GM12878 (cell line): Measurements from ENCODE around the gene NCLN. TPM values are rescaled to one million over a fixed set of nuclear protein-coding genes. Genes with fewer than 3 reads are reported as not detected.

Experiments
- ATF7 ChIP-seq: fragments of 450-650 bp; IDR thresholded peaks from 2 replicates; pipeline ENCODE4 v1.6.1; 2016; ENCODE audit warnings: low read depth, mild to moderate bottlenecking
- BHLHE40 ChIP-seq, 2 experiments: fragments of 450-650 bp in 1 of 2; IDR thresholded peaks; 2 replicates each; pipeline ENCODE4 v1.6.1; 2011 to 2017; ENCODE audit warnings: low read depth in 2 of 2, borderline replicate concordance in 1 of 2, improper control_type of control experiment in 1 of 2, low read length in 1 of 2, mild to moderate bottlenecking in 1 of 2
- HDAC6 ChIP-seq: fragments of 200-600 bp; sonication (generic); IDR thresholded peaks from one replicate; pipeline ENCODE4 v1.8.0; 2017; ENCODE audit warnings: antibody characterized with exemption; ENCODE audit not compliant: unreplicated experiment
- HSF1 ChIP-seq: fragments of 150-350 bp; IDR thresholded peaks from 2 replicates; pipeline ENCODE4 v1.6.1; 2014; ENCODE audit warnings: mild to moderate bottlenecking, low read depth, low read length
- LARP7 ChIP-seq: fragments of 450-650 bp; IDR thresholded peaks from 2 replicates; pipeline ENCODE4 v1.6.1; 2017; ENCODE audit warnings: mild to moderate bottlenecking
- MYC ChIP-seq: IDR thresholded peaks from 2 replicates; pipeline ENCODE4 v1.6.1; 2011; ENCODE audit warnings: mild to moderate bottlenecking, low read length, moderate library complexity, inconsistent platforms; ENCODE audit not compliant: insufficient read depth, insufficient replicate concordance, insufficient read length, severe bottlenecking
- NBN ChIP-seq: fragments of 450-650 bp; IDR thresholded peaks from 2 replicates; pipeline ENCODE4 v1.6.1; 2016
- NFYB ChIP-seq: IDR thresholded peaks from 2 replicates; pipeline ENCODE4 v1.6.1; 2011; ENCODE audit warnings: low read depth, mild to moderate bottlenecking, low read length, improper control_type of control experiment, moderate library complexity; ENCODE audit not compliant: insufficient read depth
- PML ChIP-seq: IDR thresholded peaks from 2 replicates; pipeline ENCODE4 v1.6.1; 2012; ENCODE audit warnings: low read length, inconsistent platforms
- RCOR1 ChIP-seq: conservative IDR thresholded peaks from 2 replicates; pipeline ENCODE4 v1.6.1; 2012; ENCODE audit warnings: low read depth, low read length, improper control_type of control experiment
- RELB ChIP-seq: fragments of 450-650 bp; IDR thresholded peaks from 2 replicates; pipeline ENCODE4 v1.6.1; 2017; ENCODE audit warnings: low read depth, mild to moderate bottlenecking, moderate library complexity
- RUNX3 ChIP-seq: IDR thresholded peaks from 2 replicates; pipeline ENCODE4 v1.6.1; 2012; ENCODE audit warnings: low read length, inconsistent platforms
- SMAD5 ChIP-seq: IDR thresholded peaks from 2 replicates; pipeline ENCODE4 v1.6.1; 2016; ENCODE audit warnings: antibody characterized with exemption, low read depth
- SREBF2 ChIP-seq: IDR thresholded peaks from 2 replicates; pipeline ENCODE4 v1.6.1; 2012; ENCODE audit warnings: mild to moderate bottlenecking, low read length
- TBL1XR1 ChIP-seq: IDR thresholded peaks from 2 replicates; pipeline ENCODE4 v1.6.1; 2012; ENCODE audit warnings: low read depth, low read length, improper control_type of control experiment
- WRNIP1 ChIP-seq: IDR thresholded peaks from 2 replicates; pipeline ENCODE4 v1.6.1; 2011; ENCODE audit warnings: low read depth, low read length, improper control_type of control experiment, borderline replicate concordance
- ZNF217 ChIP-seq: fragments of 450-650 bp; IDR thresholded peaks from 2 replicates; pipeline ENCODE4 v1.6.1; 2017; ENCODE audit warnings: antibody characterized with exemption, mild to moderate bottlenecking
- ZNF687 ChIP-seq: fragments of 450-650 bp; IDR thresholded peaks from 2 replicates; pipeline ENCODE4 v1.6.1; 2017; ENCODE audit warnings: mild to moderate bottlenecking, moderate library complexity
- polyA plus RNA-seq, 11 experiments: library from polyadenylated mRNA; depleted of rRNA in 4 of 11; unstranded in 6 of 11; stranded (reverse) in 5 of 11; fragments of >200 nt; fragmentation: Nextera tagmentation in 4 of 11; fragmentation: Illumina TruSeq in 1 of 11; extraction: Ambion mirVana in 4 of 11; extraction: Trizol in 1 of 11; gene quantifications; 1 replicate in 1 of 11; 2 replicates in 10 of 11; pipeline versions ENCODE4 v1.2.1 to v1.2.3, GENCODE V29; 2011 to 2016; ENCODE audit warnings: inconsistent platforms in 2 of 11, missing spikeins in 2 of 11, low read depth in 1 of 11
- total RNA-seq, 4 experiments: library from RNA; depleted of rRNA in 3 of 4; stranded (reverse); fragments of >200 nt in 3 of 4; fragmentation: Illumina TruSeq in 1 of 4; extraction: Trizol in 1 of 4; gene quantifications; 2 replicates each; pipeline versions ENCODE4 v1.2.1 to v1.2.3, GENCODE V29; 2013 to 2021
- TF ChIP-seq, protein P1 (sequence below): IDR thresholded peaks from 2 replicates; pipeline ENCODE4 v1.6.1; 2011; ENCODE audit warnings: low read depth, low read length, improper control_type of control experiment, borderline replicate concordance
- TF ChIP-seq, protein P2 (sequence below): fragments of 450-650 bp; IDR thresholded peaks from 2 replicates; pipeline ENCODE4 v1.6.1; 2017; ENCODE audit warnings: mild to moderate bottlenecking, low read depth, inconsistent platforms; ENCODE audit not compliant: poor library complexity, severe bottlenecking

Gene NCLN
- total and polyA plus RNA-seq, 10 of the 15 experiments (the other 5 are each of a cell fraction or from before 2014, with no cell fraction given), result 2.2 to 79.1 (median 36.0) TPM

DNA sequence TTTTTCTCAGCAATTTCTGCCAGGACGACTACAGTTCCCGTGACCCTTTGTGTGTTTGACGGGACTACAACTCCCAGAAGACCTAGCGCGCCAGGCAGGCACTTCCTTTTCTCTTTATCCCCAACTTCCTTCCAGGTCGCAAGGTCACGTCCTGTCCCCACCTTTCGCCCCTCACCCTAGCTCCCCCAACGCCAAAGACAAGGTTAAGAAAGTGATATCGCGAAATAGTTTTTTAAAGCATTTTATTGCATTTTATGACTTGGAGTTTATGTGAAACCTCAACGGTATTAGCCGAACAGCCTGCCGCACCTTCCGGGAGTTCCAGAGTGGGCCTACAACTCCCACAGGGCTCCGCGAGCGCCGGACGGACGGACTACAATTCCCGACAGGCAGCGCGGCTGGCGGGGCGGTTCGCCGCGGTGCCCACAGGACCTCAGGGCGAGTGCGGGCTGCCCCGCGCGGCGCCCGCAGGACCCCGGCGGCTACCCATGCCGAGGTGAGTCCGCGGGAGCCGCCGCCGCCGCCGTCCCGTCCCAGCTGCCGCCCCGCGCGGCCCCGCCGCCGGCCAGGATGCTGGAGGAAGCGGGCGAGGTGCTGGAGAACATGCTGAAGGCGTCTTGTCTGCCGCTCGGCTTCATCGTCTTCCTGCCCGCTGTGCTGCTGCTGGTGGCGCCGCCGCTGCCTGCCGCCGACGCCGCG lies at the start of gene NCLN (continued):
- TF ChIP-seq, protein P1, sequence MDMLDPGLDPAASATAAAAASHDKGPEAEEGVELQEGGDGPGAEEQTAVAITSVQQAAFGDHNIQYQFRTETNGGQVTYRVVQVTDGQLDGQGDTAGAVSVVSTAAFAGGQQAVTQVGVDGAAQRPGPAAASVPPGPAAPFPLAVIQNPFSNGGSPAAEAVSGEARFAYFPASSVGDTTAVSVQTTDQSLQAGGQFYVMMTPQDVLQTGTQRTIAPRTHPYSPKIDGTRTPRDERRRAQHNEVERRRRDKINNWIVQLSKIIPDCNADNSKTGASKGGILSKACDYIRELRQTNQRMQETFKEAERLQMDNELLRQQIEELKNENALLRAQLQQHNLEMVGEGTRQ, result no peak
- TF ChIP-seq ZNF217 (0 out of 2 replicates have a peak, but pooled peaks have one; percentile 31), BHLHE40 (IDR thresholded peaks at IDR 0.05; ENCODE audit: borderline replicate concordance in 1 of 2, low read depth in 2 of 2, low read length in 1 of 2) (peak in 1 of 2 experiments; percentile 74; a peak in 2 of 4 replicates), ATF7 (peak; percentile 32; the same call in 1 of the 2 replicates), NFYB (no peak), ZNF687 (peak; percentile 85; the same call in 1 of the 2 replicates), HSF1 (no peak), SMAD5 (no peak), PML (no peak), SREBF2 (no peak), HDAC6 (peak; percentile 77), RUNX3 (0 out of 2 replicates have a peak, but pooled peaks have one; percentile 64), MYC (peak; percentile 96), RCOR1 (no peak), NBN (no peak; the same call in none of the 2 replicates), WRNIP1 (no peak), TBL1XR1 (peak; percentile 77; the same call in 1 of the 2 replicates), RELB (0 out of 2 replicates have a peak, but pooled peaks have one; percentile 45), LARP7 (peak; percentile 99)
- TF ChIP-seq, protein P2, sequence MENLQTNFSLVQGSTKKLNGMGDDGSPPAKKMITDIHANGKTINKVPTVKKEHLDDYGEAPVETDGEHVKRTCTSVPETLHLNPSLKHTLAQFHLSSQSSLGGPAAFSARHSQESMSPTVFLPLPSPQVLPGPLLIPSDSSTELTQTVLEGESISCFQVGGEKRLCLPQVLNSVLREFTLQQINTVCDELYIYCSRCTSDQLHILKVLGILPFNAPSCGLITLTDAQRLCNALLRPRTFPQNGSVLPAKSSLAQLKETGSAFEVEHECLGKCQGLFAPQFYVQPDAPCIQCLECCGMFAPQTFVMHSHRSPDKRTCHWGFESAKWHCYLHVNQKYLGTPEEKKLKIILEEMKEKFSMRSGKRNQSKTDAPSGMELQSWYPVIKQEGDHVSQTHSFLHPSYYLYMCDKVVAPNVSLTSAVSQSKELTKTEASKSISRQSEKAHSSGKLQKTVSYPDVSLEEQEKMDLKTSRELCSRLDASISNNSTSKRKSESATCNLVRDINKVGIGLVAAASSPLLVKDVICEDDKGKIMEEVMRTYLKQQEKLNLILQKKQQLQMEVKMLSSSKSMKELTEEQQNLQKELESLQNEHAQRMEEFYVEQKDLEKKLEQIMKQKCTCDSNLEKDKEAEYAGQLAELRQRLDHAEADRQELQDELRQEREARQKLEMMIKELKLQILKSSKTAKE, result no peak
